Brain pericyte (primary cell): ENCODE measurements around the gene PRSS3.
"Not testable (repeated sequence)": the region's sequence is repeated elsewhere in the genome, so short reads cannot be mapped to it uniquely, and the experiment has no call there.

ENCODE experiments used
- DNase-seq: peaks from one replicate; pipeline ENCODE4 v3.0.0-alpha.2; 2012; ENCODE audit warnings: low read depth, low spot score

PRSS3 gene

DNA sequence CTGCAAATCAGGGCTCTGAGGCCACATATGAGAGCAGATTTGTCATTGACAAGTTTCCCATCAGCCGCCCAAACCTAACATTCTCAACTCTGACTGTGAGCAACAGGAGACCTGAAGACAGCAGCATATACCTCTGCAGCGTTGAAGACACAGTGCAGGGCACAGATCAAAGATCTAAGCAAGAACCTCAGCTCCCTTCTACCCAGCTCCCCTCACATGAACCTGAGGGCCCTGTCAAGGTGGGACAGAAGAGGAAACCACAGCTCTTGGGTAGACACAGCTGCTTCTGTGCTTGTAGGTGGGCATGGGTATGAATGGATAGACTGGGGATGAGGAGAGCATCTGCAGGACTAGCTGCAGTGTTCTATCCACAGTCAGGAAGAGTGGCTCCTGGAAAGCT lies 8.7 kb upstream of the PRSS3 start:
- no peak for DNase-seq

DNA sequence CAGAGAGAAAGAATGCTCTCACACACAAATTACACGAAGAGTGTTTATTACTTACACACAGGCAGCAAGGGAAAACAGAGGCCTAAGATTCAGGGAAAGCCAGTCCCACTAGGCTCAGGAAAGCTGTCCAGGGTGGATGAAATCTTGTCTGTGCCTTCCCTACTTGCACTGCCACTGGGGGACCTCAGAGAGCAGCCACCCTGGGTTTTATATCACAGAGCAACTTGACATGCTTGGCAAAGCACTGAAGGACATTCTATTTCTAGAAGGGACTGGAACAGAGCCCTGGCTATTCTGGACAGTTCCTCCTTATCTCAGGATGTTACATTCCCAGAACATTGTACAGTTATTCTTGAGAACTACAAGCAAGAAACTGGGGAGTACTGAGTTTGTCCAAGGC lies 7.5 kb upstream of the PRSS3 start:
- no peak for DNase-seq

DNA sequence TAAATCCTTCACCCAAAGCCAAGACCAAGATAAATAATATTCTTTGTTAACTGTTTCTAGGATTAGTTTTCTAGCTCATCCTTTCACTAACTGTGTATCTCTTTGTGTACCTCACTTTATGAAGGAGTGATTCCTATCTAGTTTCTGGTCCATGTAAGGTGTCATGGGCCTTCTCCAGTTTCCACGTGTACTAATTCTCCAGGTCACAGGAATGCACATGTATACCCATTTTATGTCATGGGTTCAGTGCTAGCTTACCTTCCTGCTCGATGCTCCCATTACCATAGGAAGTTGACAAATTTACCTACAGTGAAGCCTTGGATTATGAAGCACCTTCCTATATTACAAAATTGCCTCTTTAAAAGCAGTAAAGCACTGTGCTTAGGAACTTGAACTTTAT lies 5.9 kb upstream of the PRSS3 start:
- not testable (repeated sequence) for DNase-seq

DNA sequence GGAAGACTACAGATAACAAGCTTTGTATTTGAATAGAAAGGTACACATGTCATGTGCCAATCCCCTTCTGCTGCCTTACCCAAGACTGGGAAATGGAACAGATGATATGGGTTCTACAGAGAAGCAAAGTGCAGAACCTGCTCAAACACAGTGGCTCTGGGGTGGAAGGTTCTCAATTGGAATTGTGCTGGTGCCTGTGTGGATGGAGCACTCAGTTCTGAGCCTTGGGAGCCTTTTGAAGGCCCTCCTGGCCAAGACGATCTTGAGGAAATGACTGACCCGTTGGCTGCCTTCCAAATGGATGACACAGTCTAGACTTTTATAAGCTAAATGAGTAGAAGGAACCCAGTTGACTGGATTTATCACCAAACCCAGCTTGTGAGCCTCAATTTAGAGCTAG lies 4.2 kb upstream of the PRSS3 start:
- DNase-seq = no peak

DNA sequence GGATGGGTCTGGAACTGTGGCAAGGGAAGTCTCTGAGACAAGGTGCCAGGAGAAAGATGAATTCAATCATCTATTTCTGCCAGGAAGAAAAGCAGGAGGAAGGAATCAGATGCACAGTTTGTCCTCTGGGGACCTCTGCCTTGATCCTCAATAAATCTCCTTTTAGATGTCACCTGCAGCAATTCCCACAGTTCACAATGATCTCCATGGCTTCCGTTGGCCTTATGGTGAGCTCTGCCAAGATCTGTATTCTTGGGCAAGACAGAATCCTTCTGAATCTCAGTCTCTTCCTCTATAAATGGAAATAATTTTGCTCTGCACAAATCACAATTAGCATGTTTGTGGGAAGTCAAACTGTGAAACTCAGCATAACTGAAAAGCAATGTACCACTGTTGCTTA lies 1.9 kb upstream of the PRSS3 start:
- DNase-seq = not testable (repeated sequence)

DNA sequence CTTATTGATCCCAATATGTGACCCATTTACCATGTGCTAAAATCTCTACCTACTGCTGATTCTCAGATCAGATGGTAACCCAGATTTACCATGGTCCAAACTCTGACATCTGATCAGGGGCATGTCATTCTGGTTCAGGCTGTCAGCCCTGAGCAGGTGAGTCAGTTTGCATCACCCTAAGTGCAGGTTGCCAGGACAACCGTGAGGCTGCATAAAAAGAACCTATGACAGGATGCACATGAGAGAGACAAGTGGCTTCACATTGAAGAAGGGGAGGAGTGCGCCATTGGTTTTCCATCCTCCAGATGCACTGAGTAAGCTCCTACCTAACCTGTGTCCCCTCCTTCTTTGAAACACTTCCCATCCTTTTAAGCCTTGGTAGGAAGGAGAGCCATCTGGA lies 801 bp upstream of the PRSS3 start:
- DNase-seq = no peak

DNA sequence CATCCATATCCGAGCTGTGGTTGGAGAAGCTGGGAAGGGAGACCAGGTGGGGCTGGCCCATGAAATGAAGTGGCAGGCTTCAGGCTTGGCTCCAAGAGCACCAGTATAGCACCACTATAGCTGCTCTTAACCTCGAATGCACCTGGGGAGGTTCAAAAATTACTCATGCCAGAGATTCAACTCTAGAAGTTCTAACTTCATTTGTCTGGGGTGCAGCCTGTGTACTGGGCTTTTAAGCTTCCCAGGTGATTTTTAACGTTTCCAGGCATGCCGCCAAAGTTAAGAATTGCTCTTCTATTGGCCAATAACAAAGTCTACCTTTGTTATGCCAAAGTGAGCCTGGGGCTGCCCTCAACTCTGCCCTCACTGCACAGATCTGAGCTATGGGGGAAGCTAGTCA lies 458 bp downstream of the PRSS3 start:
- no peak for DNase-seq

DNA sequence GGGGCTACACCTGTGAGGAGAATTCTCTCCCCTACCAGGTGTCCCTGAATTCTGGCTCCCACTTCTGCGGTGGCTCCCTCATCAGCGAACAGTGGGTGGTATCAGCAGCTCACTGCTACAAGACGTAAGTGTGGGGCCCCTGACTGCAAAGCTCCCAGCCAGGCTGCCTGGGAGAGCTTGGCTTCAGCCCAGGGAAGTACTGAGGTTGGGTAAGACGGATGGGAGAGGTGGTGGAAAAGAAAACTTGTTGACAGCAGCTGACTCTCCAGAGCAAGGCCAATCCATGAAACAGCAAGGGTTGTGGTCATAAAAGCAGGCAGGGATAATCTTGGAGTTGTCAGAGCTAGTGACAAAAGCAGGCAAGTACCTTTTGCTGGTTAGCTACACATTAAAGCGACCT lies 1.3 kb downstream of the PRSS3 start:
- not testable (repeated sequence) for DNase-seq

DNA sequence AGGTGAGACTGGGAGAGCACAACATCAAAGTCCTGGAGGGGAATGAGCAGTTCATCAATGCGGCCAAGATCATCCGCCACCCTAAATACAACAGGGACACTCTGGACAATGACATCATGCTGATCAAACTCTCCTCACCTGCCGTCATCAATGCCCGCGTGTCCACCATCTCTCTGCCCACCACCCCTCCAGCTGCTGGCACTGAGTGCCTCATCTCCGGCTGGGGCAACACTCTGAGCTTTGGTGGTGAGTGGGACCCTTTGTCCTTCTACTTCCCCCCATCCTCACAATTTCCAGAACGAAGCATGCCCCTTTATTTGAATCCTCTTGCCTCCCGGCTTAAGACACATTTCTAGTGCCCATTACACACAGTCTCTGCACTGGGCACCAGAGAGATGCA lies 2.5 kb downstream of the PRSS3 start:
- no peak for DNase-seq

DNA sequence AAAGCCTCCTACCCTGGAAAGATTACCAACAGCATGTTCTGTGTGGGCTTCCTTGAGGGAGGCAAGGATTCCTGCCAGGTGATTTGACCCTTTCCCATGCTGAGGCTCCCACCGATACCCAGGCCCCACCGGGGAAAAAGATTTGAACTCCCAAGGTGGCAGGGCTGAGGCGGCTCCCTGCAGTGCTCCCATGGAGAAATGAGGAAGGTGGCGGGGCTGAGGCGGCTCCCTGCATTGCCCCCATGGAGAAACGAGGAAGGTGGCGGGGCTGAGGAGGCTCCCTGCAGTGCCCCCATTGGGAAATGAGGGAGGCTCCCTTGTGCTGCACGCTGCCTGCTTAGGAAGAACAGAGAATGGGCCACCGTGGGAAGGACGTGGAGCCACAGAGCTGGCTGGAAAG lies 3.2 kb downstream of the PRSS3 start:
- DNase-seq = no peak

DNA sequence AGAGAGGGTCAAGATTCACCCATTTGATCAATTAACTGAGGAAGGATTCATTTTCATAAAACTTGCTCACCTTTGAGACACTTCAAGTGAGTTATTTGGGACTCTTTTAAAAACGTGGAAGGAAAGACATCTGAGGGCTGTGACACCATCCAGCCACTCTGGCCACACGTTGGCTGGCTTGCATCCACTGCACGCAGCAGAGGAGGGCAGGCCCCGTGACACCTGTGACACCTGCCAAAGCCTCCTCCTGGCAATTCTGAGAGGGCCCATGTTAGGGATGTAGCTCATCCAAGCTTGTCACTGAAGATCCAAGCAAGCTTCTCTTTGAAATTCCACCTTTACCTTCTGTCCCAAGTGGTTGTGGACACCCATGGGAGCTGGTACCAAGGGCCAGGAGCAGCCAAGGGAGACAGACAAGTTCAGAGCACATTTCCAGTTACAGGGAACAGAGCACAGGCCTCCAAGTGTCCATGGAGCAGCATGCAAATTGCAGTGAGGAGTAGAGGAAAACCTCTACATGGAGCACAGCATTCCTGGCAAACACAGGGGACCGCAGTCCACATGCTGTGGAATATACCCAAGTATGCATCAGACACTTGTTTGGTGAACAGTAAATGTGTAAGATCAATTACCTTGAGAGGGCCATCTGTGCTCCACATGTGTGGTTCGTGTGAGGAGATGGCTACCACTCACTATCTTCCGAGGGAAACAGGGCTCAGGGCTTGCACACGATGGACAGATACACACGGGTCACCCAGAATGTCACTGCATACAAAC lies 4.8 kb downstream of the PRSS3 start:
- no peak for DNase-seq

DNA sequence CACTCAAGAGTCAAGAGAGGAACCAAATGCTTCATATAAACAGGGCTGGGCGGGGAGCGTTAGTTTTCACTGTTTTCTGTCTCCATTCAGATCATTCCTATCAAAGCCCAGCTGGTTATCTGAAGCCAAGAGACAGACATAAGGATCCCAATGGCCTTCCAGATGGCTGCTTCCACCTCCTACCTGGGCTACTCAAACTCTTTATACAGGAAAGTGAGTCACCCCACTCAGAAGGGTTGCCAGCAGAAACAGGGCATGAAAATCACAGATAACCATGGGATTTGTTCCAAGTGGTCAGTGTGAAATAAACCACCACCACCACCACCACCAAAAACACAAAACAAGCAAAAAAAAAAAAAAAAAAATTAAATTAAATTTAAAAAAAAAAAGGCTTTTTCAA lies 5.5 kb downstream of the PRSS3 start:
- no peak for DNase-seq

DNA sequence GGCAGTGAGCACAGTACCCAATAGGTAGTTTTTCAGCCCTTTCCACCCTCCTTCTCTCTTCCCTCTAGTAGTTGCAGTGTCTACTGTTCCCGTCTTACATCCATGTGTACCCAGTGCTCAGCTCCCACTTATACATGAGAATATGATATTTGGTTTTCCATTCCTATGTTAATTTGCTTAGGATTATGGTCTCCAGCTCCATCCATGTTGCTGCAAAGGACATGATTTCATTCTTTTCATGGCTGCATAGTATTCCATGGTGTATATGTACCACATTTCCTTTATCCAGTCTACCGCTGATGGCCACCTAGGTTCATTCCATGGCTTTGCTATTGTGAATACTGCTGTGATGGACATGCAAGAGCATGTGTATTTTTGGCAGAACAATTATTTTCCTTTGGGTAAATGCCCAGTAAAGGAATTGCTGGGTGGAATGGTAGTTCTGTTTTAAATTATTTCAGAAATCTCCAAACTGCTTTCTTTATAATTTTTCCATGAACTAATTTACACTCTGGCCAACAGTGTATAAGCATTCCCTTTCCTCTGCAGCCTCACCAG lies 6.7 kb downstream of the PRSS3 start:
- DNase-seq = not testable (repeated sequence)

DNA sequence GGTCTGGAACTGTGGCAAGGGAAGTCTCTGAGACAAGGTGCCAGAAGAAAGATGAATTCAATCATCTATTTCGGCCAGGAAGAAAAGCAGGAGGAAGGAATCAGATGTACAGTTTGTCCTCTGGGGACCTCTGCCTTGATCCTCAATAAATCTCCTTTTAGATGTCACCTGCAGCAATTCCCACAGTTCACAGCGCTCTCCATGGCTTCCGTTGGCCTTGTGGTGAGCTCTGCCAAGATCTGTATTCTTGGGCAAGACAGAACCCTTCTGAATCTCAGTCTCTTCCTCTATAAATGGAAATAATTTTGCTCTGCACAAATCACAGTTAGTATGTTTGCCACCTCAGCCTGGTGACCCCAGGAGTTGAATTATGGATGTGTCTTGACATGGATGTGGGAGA lies 8.8 kb downstream of the PRSS3 start:
- DNase-seq = not testable (repeated sequence)

DNA sequence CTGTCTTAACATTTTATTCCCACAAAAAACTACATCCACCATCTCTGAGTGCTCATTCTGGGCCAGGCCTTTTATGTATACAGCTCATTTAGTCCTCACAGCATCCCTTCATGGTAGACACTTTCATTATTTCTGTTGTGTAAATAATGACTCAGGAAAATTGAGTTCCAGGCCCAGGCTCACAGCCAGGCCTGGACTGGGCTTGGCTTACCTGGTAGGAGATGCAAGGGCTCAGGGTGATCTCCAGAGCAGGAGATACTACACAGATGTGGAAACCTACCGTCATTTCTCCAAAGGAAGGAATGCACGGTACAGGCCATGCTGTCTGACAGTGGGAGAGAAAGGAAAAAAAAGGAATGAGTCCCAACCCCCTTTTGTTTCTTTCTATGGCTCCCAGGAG lies 11.8 kb downstream of the PRSS3 start:
- DNase-seq = not testable (repeated sequence)

DNA sequence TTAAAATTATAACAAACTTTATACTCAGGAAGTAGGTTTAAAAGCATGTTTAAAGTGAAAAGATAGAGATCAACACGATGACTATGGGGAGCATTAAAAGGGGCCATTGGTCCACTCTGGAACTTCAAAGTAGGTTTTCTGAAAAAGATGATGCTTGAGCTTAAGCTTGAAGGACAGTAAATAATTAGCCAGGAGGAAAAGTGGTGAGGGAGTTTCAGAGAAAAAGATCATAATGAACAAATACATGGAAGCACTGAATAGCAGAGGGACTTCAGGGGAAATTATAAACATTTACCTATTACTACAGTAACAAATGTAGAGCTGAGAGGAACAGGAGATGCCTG lies 13.6 kb downstream of the PRSS3 start:
- not testable (repeated sequence) for DNase-seq

DNA sequence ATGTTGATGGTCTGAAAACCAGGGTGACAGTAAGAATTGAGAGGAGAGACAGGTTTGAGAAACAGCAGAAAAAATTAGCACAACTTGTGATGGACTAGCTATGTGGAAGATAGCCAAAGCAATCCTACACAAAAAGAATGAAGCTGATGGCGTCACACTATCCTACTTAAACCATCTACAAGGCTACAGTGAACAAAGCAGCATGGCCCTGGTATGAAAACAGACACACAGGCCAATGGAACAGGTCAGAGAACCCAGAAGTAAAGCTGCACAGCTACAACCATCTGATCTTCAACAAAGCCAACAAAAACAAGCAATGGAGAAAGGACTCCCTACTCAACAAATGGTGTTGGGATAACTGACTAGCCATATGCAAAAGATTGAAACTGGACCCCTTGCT lies 14.1 kb downstream of the PRSS3 start:
- DNase-seq = no peak

DNA sequence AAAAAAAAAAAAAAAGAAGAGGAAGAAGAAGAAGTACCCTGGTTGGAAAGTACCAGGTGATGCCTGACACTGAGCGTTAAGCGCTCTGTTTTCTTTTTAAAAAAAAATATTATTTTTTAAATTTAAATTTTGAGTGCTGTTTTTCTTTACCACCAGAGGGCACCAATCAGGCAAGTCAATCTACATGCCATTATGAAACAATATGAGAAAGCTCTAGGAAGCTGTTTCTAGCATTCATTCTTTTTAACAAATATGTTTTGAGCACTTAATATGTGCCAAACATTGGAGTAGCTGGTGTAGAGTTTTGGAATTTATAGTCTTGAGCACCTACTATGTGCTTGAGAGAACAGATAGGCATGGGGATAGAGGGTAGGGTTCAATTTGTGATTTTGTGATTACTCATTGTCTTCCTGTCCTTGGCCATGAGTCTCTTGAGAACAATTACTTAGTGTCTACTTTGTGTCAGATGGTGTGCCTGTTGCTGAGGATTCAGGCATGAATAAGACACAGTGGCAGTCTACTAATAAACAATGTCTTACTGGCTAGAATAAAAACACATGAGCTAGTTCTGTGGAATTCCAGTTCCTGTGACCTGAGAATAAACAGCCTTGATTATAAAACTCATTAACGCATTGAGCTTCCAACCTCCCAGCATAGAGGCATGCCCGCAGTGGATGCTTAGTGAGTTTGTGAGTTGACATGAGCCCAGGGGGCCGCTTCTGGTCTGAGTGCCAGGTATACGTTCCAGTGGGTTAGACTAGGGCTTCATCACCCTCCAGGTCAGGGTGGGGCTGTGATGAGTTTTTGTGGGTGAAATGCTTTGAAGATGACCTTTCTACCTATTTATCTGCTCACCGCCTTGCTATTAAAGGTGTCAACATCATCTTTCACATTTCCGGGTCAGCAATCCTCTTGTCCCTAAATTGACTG lies 18.6 kb downstream of the PRSS3 start:
- DNase-seq = no peak

DNA sequence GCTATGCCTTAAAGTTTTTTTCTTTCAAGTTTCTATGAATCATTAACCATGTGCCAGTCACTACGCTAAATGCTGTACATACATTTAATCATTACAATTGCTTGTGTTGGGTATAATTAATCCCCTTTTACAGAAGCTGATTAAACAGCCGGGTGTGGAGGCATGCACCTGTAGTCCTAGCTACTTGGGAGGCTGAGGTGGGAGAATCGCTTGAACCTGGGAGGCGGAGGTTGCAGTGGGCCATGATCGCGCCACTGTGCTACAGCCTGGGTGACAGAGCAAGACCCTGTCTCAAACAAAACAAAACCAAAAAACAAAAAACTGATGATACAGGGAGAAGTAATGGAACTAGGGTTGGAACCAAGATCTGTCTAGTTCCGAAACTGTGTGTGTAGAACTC lies 20.4 kb downstream of the PRSS3 start:
- no peak for DNase-seq

DNA sequence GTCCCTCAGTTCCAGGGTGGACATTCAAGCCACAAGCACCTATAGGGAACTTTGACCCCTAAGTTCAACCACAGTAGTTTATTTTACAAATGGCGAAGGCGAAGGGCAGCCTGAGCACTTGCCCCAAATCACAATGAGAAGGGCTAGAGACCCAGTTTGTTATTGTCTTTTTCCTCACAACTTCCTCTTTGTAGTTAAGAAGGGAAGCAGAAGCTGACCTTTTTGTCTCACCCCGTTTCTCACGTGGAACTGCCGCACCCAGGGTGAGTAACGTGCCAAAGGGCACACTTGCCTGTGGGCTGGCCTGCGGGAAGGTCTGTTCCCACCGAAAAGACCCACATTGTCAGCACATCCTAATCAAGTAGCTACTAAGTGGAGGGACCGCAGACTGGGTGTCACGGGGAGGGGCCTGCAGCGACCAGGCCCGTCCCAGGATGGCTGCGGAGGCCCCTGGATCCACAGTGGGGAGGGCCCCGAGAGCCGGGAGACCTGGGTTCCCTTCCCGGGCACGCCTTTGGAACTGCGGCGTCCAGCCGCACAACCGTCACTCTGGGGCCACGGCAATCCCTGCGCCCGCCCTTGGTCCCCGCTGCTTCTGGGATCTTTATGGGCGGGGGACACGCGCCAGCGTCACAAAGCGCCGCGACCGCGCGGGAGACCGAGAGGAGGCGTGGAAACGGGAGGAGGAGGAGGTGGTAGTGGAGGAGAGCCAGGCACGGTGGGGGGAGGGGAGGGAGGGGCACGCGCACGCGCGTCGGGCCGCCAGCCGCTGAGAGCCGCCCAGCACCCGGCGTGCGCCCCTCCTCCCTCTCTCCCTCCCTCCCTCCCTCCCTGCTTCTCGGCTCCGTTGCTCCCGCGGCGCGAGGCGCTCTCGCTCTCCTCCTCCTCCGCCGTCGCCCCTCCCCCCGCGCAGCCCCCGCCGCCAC lies 21.2 kb downstream of the PRSS3 start, which contains the start of gene UBE2R2:
Gene UBE2R2 (plus strand): TSS at position 834 of the 926 bp plus-strand sequence. CDS start 598 bp downstream, outside the sequence.
- peak; percentile 63 for DNase-seq
